Measurements from ENCODE around the gene MCF2L.

DNA sequence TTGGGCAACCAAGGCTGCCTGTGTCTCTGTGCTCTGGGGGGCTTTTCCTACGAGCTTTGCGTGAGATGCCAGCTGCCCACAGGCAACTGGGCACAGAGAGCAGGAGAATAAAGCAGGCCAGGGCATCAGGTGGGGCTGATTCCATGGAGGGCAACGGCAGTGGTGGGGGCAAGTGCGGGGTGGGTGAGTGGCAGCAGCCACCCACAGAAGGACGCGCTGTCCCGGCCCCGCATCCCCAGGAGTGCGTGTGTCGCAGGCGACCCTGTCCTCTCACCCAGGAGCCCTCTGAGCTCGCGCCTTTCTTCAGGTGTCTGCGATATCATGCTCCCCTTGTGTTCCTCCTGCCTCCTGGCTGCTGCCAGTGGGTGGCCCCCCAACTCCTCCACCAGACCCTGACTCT is 67.4 kb downstream of the MCF2L start:
- TF ChIP-seq, protein P1, sequence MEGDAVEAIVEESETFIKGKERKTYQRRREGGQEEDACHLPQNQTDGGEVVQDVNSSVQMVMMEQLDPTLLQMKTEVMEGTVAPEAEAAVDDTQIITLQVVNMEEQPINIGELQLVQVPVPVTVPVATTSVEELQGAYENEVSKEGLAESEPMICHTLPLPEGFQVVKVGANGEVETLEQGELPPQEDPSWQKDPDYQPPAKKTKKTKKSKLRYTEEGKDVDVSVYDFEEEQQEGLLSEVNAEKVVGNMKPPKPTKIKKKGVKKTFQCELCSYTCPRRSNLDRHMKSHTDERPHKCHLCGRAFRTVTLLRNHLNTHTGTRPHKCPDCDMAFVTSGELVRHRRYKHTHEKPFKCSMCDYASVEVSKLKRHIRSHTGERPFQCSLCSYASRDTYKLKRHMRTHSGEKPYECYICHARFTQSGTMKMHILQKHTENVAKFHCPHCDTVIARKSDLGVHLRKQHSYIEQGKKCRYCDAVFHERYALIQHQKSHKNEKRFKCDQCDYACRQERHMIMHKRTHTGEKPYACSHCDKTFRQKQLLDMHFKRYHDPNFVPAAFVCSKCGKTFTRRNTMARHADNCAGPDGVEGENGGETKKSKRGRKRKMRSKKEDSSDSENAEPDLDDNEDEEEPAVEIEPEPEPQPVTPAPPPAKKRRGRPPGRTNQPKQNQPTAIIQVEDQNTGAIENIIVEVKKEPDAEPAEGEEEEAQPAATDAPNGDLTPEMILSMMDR (IDR thresholded peaks at IDR 0.05): no peak
- TF ChIP-seq POLR2A (IDR thresholded peaks at IDR 0.05): no peak
